HepG2 (cell line): ENCODE data around the gene IQSEC1. TPM values are rescaled to one million over a fixed set of nuclear protein-coding genes. Genes with fewer than 3 reads are reported as not detected.

Experiments
- ATAC-seq: fragments of 200-7000 bp; cut with Tn5 transposase; 3 replicates; pipeline ENCODE4 v1.9.1; 2020; ENCODE audit warnings: mild to moderate bottlenecking, moderate library complexity
- BruUV-seq: library from RNA; stranded (reverse); fragments of 400-500 nt; replicated peaks from 2 replicates; lab custom pipeline; 2021; lab: Mats Ljungman, UMichigan
- CTCF ChIA-PET: fragments of 300-600 bp; formaldehyde crosslinking; extraction: SDS; loops from one replicate; lab custom pipeline; 2021; ENCODE audit warnings: low total read pairs, inconsistent platforms, low intra/inter-chr PET ratio; lab: Yijun Ruan, JAX
- POLR2A ChIA-PET: fragments of 350-600 bp; sonication (Branson Sonifier 250); formaldehyde crosslinking; loops from one replicate; lab custom pipeline; 2020; ENCODE audit warnings: antibody characterized with exemption, inconsistent platforms; lab: Yijun Ruan, JAX
- DNase-seq: peaks from one replicate; pipeline ENCODE4 v3.0.0-alpha.2; 2015; ENCODE audit warnings: low spot score
- FAIRE-seq: peaks from 3 replicates; lab custom pipeline; 2011; peaks lifted over from hg19 to GRCh38; lab: Jason Lieb, UNC
- H2AFZ ChIP-seq: one replicate; pipeline ENCODE4 v1.6.1; 2011; ENCODE audit warnings: low read length, inconsistent platforms
- H3K27ac ChIP-seq: fragments of 300-600 bp; 3 replicates; pipeline ENCODE4 v1.8.0; 2011; ENCODE audit warnings: mixed run types, mild to moderate bottlenecking, mixed read lengths, low read length, inconsistent platforms; ENCODE audit not compliant: insufficient read depth; ENCODE audit errors: extremely low read length
- H3K27me3 ChIP-seq, 2 experiments: fragments of 200-600 bp in 1 of 2; 2 replicates in 1 of 2; 3 replicates in 1 of 2; pipeline versions ENCODE4 v1.6.0 to v1.8.0; 2011; ENCODE audit warnings: low read length in 2 of 2, mild to moderate bottlenecking in 2 of 2, moderate library complexity in 2 of 2, inconsistent platforms in 1 of 2; ENCODE audit not compliant: insufficient read depth in 2 of 2, control insufficient read depth in 1 of 2
- H3K36me3 ChIP-seq, 2 experiments: fragments of 200-600 bp in 1 of 2; replicated peaks in 1 of 2; 2 replicates in 1 of 2; 3 replicates in 1 of 2; pipeline versions ENCODE4 v1.5.1 to v1.8.0; 2011; ENCODE audit warnings: low read length in 2 of 2, inconsistent platforms in 1 of 2; ENCODE audit not compliant: insufficient read depth in 2 of 2, control insufficient read depth in 1 of 2
- H3K4me1 ChIP-seq: 2 replicates; pipeline ENCODE4 v1.5.1; 2012; ENCODE audit warnings: low read length, inconsistent platforms; ENCODE audit not compliant: insufficient read depth
- H3K4me2 ChIP-seq: 2 replicates; pipeline ENCODE4 v1.6.0; 2011; ENCODE audit warnings: low read depth, low read length, inconsistent platforms
- H3K4me3 ChIP-seq, 3 experiments: fragments of 200-600 bp in 1 of 3; sonication (generic), shearing (Covaris generic) in 1 of 3; replicated peaks in 1 of 3; 2 replicates each; pipeline ENCODE4 v1.5.1; 2011 to 2016; ENCODE audit warnings: low read length in 3 of 3, inconsistent platforms in 2 of 3, low read depth in 2 of 3, mild to moderate bottlenecking in 2 of 3, control low read depth in 1 of 3, mixed read lengths in 1 of 3; ENCODE audit not compliant: insufficient read depth in 1 of 3
- H3K79me2 ChIP-seq: one replicate; pipeline ENCODE4 v1.6.1; 2011; ENCODE audit warnings: low read length, inconsistent platforms; ENCODE audit not compliant: insufficient read depth
- H3K9ac ChIP-seq: 2 replicates; pipeline ENCODE4 v1.6.0; 2011; ENCODE audit warnings: mild to moderate bottlenecking, low read depth, low read length, inconsistent platforms; ENCODE audit not compliant: insufficient read depth
- H3K9me3 ChIP-seq: 2 replicates; pipeline ENCODE4 v1.5.1; 2012; ENCODE audit warnings: mild to moderate bottlenecking, low read length
- H4K20me1 ChIP-seq: 2 replicates; pipeline ENCODE4 v1.6.0; 2011; ENCODE audit warnings: inconsistent platforms, mild to moderate bottlenecking, low read length, moderate library complexity; ENCODE audit not compliant: insufficient read depth
- AGO2 ChIP-seq: fragments of 200-400 bp; formaldehyde crosslinking; optimal IDR thresholded peaks from 2 replicates; pipeline ENCODE3; 2017; ENCODE audit warnings: mild to moderate bottlenecking, low read depth, low read length, moderate library complexity
- BCL3 ChIP-seq: sonication (generic); formaldehyde crosslinking; IDR thresholded peaks from 2 replicates; pipeline ENCODE4 v1.5.1; 2020; ENCODE audit warnings: mild to moderate bottlenecking, missing genetic modification reagents, moderate library complexity
- ERF ChIP-seq: IDR thresholded peaks from 2 replicates; pipeline ENCODE4 v1.6.1; 2018; ENCODE audit warnings: missing biosample characterization, missing genetic modification reagents
- EZH2 ChIP-seq: conservative IDR thresholded peaks from 2 replicates; pipeline ENCODE4 v1.6.1; 2012; ENCODE audit warnings: mild to moderate bottlenecking, low read depth, low read length, moderate library complexity
- GATAD2A ChIP-seq: IDR thresholded peaks from 2 replicates; pipeline ENCODE4 v1.6.1; 2016
- KLF16 ChIP-seq, 2 experiments: sonication (generic) in 1 of 2; formaldehyde crosslinking in 1 of 2; IDR thresholded peaks; 2 replicates each; pipeline versions ENCODE4 v1.6.1 to v1.8.0; 2016 to 2023; ENCODE audit warnings: missing genetic modification reagents in 2 of 2, missing compliant biosample characterization in 1 of 2
- MATR3 ChIP-seq: sonication (generic); formaldehyde crosslinking; IDR thresholded peaks from 2 replicates; pipeline ENCODE4 v1.4.0; 2020; ENCODE audit warnings: missing genetic modification reagents
- MLLT10 ChIP-seq: sonication (generic); formaldehyde crosslinking; IDR thresholded peaks from 2 replicates; pipeline ENCODE4 v1.4.0; 2020; ENCODE audit warnings: missing genetic modification reagents
- PRMT3 ChIP-seq: sonication (generic); formaldehyde crosslinking; IDR thresholded peaks from 2 replicates; pipeline ENCODE4 v1.8.1; 2022; ENCODE audit warnings: low read depth, mild to moderate bottlenecking, moderate library complexity, missing genetic modification reagents, borderline replicate concordance
- SETDB1 ChIP-seq: sonication (generic); formaldehyde crosslinking; IDR thresholded peaks from 2 replicates; pipeline ENCODE4 v1.5.1; 2020; ENCODE audit warnings: missing genetic modification reagents, mild to moderate bottlenecking, borderline replicate concordance
- TBL1XR1 ChIP-seq: fragments of 150-350 bp; IDR thresholded peaks from 2 replicates; pipeline ENCODE4 v1.6.1; 2014; ENCODE audit warnings: borderline replicate concordance, low read length; ENCODE audit not compliant: partially characterized antibody
- THAP7 ChIP-seq: sonication (generic); formaldehyde crosslinking; IDR thresholded peaks from 2 replicates; pipeline ENCODE4 v1.8.1; 2023; ENCODE audit warnings: mild to moderate bottlenecking, missing genetic modification reagents
- ZNF703 ChIP-seq: sonication (generic); formaldehyde crosslinking; IDR thresholded peaks from 2 replicates; pipeline ENCODE4 v1.5.1; 2020; ENCODE audit warnings: missing genetic modification reagents, mild to moderate bottlenecking, moderate library complexity, borderline replicate concordance
- ZZZ3 ChIP-seq: sonication (generic); formaldehyde crosslinking; IDR thresholded peaks from 2 replicates; pipeline ENCODE4 v1.4.0; 2020; ENCODE audit warnings: missing genetic modification reagents, mild to moderate bottlenecking, borderline replicate concordance
- WGBS: methylation state at CpG from one replicate; pipeline ENCODE4 v1.1.6; 2017; ENCODE audit warnings: low lambda C conversion rate; 5-methylcytosine and 5-hydroxymethylcytosine counted together
- in situ Hi-C: cut with HindIII; loops from 2 replicates; pipeline ENCODE4 v1.10.0; 2017; ENCODE audit warnings: low pct_unique_long_range_greater_than_20kb; ENCODE audit not compliant: extremely low pct_ligation_motif_present
- intact Hi-C: fragments of 100-400 bp; cut with micrococcal nuclease; formaldehyde crosslinking; loops from one replicate; pipeline ENCODE4 v1.10.0; 2022; ENCODE audit not compliant: unreplicated experiment
- polyA plus RNA-seq, 8 experiments: library from polyadenylated mRNA; depleted of rRNA in 3 of 8; stranded (reverse) in 7 of 8; unstranded in 1 of 8; fragments of >200 nt; fragmentation: Illumina TruSeq in 4 of 8; extraction: Trizol in 4 of 8; gene quantifications; 2 replicates each; pipeline versions ENCODE4 v1.2.1 to v1.2.3, GENCODE V29; 2011 to 2016; ENCODE audit warnings: low read depth in 4 of 8, missing spikeins in 1 of 8, mixed read lengths in 1 of 8; ENCODE audit not compliant: insufficient read depth in 1 of 8
- total RNA-seq, 5 experiments: library from RNA; depleted of rRNA; stranded (reverse); fragments of >200 nt; fragmentation: Illumina TruSeq; extraction: Trizol; gene quantifications; 2 replicates each; pipeline ENCODE4 v1.2.3, GENCODE V29; 2016; ENCODE audit warnings: low read depth in 1 of 5

Gene IQSEC1
- total and polyA plus RNA-seq, 2 of the 13 experiments (the other 11 are each of a cell fraction or from before 2014, with no cell fraction given), result 17.4 to 20.2 TPM

- Histone ChIP-seq H3K4me3 (no peak overlapping the region), H2AFZ (no peak overlapping the region), H3K9ac (no peak overlapping the region), H3K27ac (no peak overlapping the region), H3K4me2 (no peak overlapping the region), H3K4me1 (peaks cover 22% of the 10 kb centered on the region), H3K9me3 (no peaks in the 10 kb centered on the region), H4K20me1 (peaks cover 51% of the 10 kb centered on the region), H3K27me3 (no peaks in the 10 kb centered on the region), H3K36me3 (peaks cover 7 to 9% of the 10 kb centered on the region in 2 experiments; a peak in 4 of 5 replicates)
- in situ Hi-C loops, result no loop called here
- FAIRE-seq (no peak), ATAC-seq (no peak; the same call in 2 of the 3 replicates)
- BruUV-seq, result no TSS peak
- CTCF ChIA-PET, result no interaction called here
- 96% methylated on average over 9 of the region's 10 CpGs for WGBS
- intact Hi-C loops, result loop anchor here (5.0 kb wide), 1 partner anchor 33 kb away; no protein-coding TSS in a partner anchor
- TF ChIP-seq ZZZ3 (CRISPR knock-in tag) (no peak), AGO2 (peak; percentile 22)
- TF ChIP-seq, all 625 proteins: peak for 1
- POLR2A ChIA-PET, result interaction anchor here (1.5 kb wide), 1 partner anchor 35 kb away, joined by 3 read pairs; no protein-coding TSS in a partner anchor
- DNase-seq, result no peak
- H3K79me2 ChIP-seq, result peaks cover 64% of the 10 kb centered on the region
Measured at GRCh38 chr3:12948891-12949711, 124.1 kb downstream of the IQSEC1 start.

- in situ Hi-C loops (no loop called here), intact Hi-C loops (loop anchor here (5.0 kb wide), 1 partner anchor 34 kb away; no protein-coding TSS in a partner anchor)
- ATAC-seq (no peak), FAIRE-seq (no peak), DNase-seq (no peak)
- Histone ChIP-seq H3K79me2 (peaks cover 60% of the 10 kb centered on the region), H3K4me2 (no peak overlapping the region), H3K9me3 (no peaks in the 10 kb centered on the region), H2AFZ (no peak overlapping the region), H3K27me3 (no peaks in the 10 kb centered on the region), H3K27ac (no peak overlapping the region), H3K9ac (no peak overlapping the region), H3K36me3 (peaks cover 7 to 10% of the 10 kb centered on the region in 2 experiments; a peak in 3 of 5 replicates), H3K4me3 (no peak overlapping the region), H4K20me1 (peaks cover 53% of the 10 kb centered on the region), H3K4me1 (peaks cover 22% of the 10 kb centered on the region)
- CTCF ChIA-PET, result no interaction called here
- TF ChIP-seq THAP7 (CRISPR knock-in tag) (no peak), BCL3 (CRISPR knock-in tag) (no peak), KLF16 (CRISPR knock-in tag; IDR thresholded peaks at IDR 0.05) (no peak), EZH2 (no peak), SETDB1 (CRISPR knock-in tag) (no peak), ZNF703 (CRISPR knock-in tag) (no peak), PRMT3 (no peak), MLLT10 (CRISPR knock-in tag) (no peak), MATR3 (CRISPR knock-in tag) (no peak), TBL1XR1 (no peak), ERF (no peak), GATAD2A (no peak)
- no TSS peak for BruUV-seq
- POLR2A ChIA-PET, result interaction anchor here (1.4 to 1.5 kb wide), 2 partner anchors 16 to 36 kb away, joined by 3 to 16 read pairs; no protein-coding TSS in a partner anchor
- 88% methylated on average over 3 of the region's 7 CpGs for WGBS
Measured at GRCh38 chr3:12948371-12948770, 124.9 kb downstream of the IQSEC1 start.
